ENCODE measurements around the gene CDC42BPB. TPM values are rescaled to one million over a fixed set of nuclear protein-coding genes. Genes with fewer than 3 reads are reported as not detected.

Gene CDC42BPB
- total RNA-seq, 2 donors from 2014 or later: 66.2 to 102 TPM

- peak; percentile 32 to 77 (median 56) for DNase-seq
- TF ChIP-seq CTCF (IDR thresholded peaks at IDR 0.05): peak in 1 of 7 experiments; percentile 9
- TF ChIP-seq POLR2A (IDR thresholded peaks at IDR 0.05): peak in 1 of 3 donors; percentile 8
- intact Hi-C loops (cut with DNase I): loop anchor here (10.0 kb wide), 1 partner anchor 222 kb away; no protein-coding TSS in a partner anchor
- H3K27me3 ChIP-seq: no peaks in the 10 kb centered on the region
- H3K4me1 ChIP-seq: peaks cover 36% of the 10 kb centered on the region
- H3K4me3 ChIP-seq: no peak overlapping the region
- peak; percentile 47 for ATAC-seq
- H3K9me3 ChIP-seq: no peaks in the 10 kb centered on the region
- H3K27ac ChIP-seq: peak overlapping the region in 3 of 4 donors; percentile 30 to 70 (median 64)
- WGBS, 2 donors: 59 to 67% methylated on average over 14 to 20 of the region's 21 CpGs
- no peaks in the 10 kb centered on the region for H3K36me3 ChIP-seq (replicated peaks in 1 of 2; ENCODE audit: insufficient read depth in 1 of 2, low read depth in 2 of 2)
Observed at GRCh38 chr14:103072595-103073366, 15.4 kb upstream of the CDC42BPB start.

GRCh38 chr14:103071544-103072251 is 14.3 kb upstream of the CDC42BPB start:
- peaks cover 36% of the 10 kb centered on the region for H3K4me1 ChIP-seq
- TF ChIP-seq CTCF (IDR thresholded peaks at IDR 0.05): no peak
- TF ChIP-seq POLR2A (IDR thresholded peaks at IDR 0.05): no peak
- ATAC-seq (no peak), DNase-seq (no peak)
- H3K4me3 ChIP-seq: no peak overlapping the region
- H3K27ac ChIP-seq: no peak overlapping the region
- intact Hi-C loops (cut with DNase I): loop anchor here (10.0 kb wide), 1 partner anchor 223 kb away; no protein-coding TSS in a partner anchor
- H3K27me3 ChIP-seq: no peaks in the 10 kb centered on the region
- no peaks in the 10 kb centered on the region for H3K9me3 ChIP-seq
- H3K36me3 ChIP-seq (replicated peaks in 1 of 2; ENCODE audit: insufficient read depth in 1 of 2, low read depth in 2 of 2): no peaks in the 10 kb centered on the region
- 69 to 80% methylated on average over 19 to 32 of the region's 32 CpGs for WGBS, 2 donors

- 76 to 80% methylated on average over 3 to 21 of the region's 21 CpGs for WGBS, 2 donors
- no peak for TF ChIP-seq POLR2A (IDR thresholded peaks at IDR 0.05)
- TF ChIP-seq CTCF (IDR thresholded peaks at IDR 0.05): no peak
- Histone ChIP-seq H3K4me3 (no peak overlapping the region), H3K36me3 (replicated peaks in 1 of 2; ENCODE audit: insufficient read depth in 1 of 2, low read depth in 2 of 2) (no peaks in the 10 kb centered on the region), H3K27me3 (no peaks in the 10 kb centered on the region), H3K27ac (no peak overlapping the region), H3K9me3 (no peaks in the 10 kb centered on the region), H3K4me1 (peaks cover 33% of the 10 kb centered on the region)
- ATAC-seq (no peak), DNase-seq (no peak)
- intact Hi-C loops (cut with DNase I): loop anchor here (10.0 kb wide), 1 partner anchor 224 kb away; no protein-coding TSS in a partner anchor
Observed at GRCh38 chr14:103070971-103071542, 13.7 kb upstream of the CDC42BPB start.

- TF ChIP-seq POLR2A (IDR thresholded peaks at IDR 0.05) (no peak), CTCF (IDR thresholded peaks at IDR 0.05) (no peak)
- Histone ChIP-seq H3K9me3 (no peaks in the 10 kb centered on the region), H3K27me3 (no peaks in the 10 kb centered on the region), H3K4me3 (no peak overlapping the region), H3K4me1 (peaks cover 27% of the 10 kb centered on the region), H3K36me3 (replicated peaks in 1 of 2; ENCODE audit: insufficient read depth in 1 of 2, low read depth in 2 of 2) (no peaks in the 10 kb centered on the region), H3K27ac (no peak overlapping the region)
- intact Hi-C loops (cut with DNase I): loop anchor here (10.0 kb wide), 1 partner anchor 224 kb away; no protein-coding TSS in a partner anchor
- DNase-seq (no peak), ATAC-seq (no peak)
- WGBS, 2 donors: 77% methylated on average over 5 to 7 of the region's 8 CpGs
Observed at GRCh38 chr14:103070263-103070885, 13.0 kb upstream of the CDC42BPB start.
